ENCODE measurements around the gene SOS1.

DNA sequence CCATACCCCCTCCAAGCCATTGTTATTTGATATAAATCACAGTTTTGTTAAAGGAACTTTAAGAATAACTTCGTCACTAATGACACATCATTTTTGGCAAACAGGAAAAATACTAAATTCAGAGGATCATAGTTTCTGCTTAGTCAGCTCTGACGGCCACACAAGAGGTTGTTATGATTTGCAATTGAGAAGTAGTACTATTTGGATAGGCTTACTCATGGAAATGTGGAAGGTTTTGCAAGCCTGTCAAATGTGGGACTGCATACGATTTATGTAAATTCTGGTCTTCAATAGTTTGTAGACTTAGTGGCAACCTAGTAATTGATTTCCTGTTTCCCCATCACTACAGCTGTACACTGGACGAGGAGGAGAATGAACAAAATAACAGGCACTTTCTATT is 123.1 kb downstream of the SOS1 start:
- TF ChIP-seq CTCF (conservative IDR thresholded peaks at IDR 0.05 in 1 of 2, IDR thresholded peaks at IDR 0.05 in 1 of 2; ENCODE audit: extremely low read depth in 1 of 2, insufficient read depth in 1 of 2, low read depth in 1 of 2, low read length in 2 of 2) (no peak), EZH2 (IDR thresholded peaks at IDR 0.05; ENCODE audit: borderline replicate concordance, low read length) (no peak)
